Astrocyte (in vitro differentiated cells and primary cell): ENCODE results near the gene SEMA4B. TPM values are rescaled to one million over a fixed set of nuclear protein-coding genes. Genes with fewer than 3 reads are reported as not detected.
"Not testable (repeated sequence)": the region's sequence is repeated elsewhere in the genome, so short reads cannot be mapped to it uniquely, and the experiment has no call there.

Source experiments
- DNase-seq: peaks from one replicate; pipeline ENCODE4 v3.0.0-alpha.2; 2010; ENCODE audit warnings: low read depth
- FAIRE-seq: peaks from 2 replicates; lab custom pipeline; 2011; peaks lifted over from hg19 to GRCh38; lab: Jason Lieb, UNC
- H2AFZ ChIP-seq: 2 replicates; pipeline ENCODE4 v1.6.0; 2012; ENCODE audit warnings: low read depth, low read length, inconsistent platforms
- H3K27ac ChIP-seq: 2 replicates; pipeline ENCODE4 v1.5.1; 2011; ENCODE audit warnings: low read depth, low read length, inconsistent platforms
- H3K27me3 ChIP-seq: 2 replicates; pipeline ENCODE4 v1.6.0; 2011; ENCODE audit warnings: low read length, inconsistent platforms; ENCODE audit not compliant: insufficient read depth
- H3K36me3 ChIP-seq: 2 replicates; pipeline ENCODE4 v1.5.1; 2011; ENCODE audit warnings: low read length, inconsistent platforms; ENCODE audit not compliant: insufficient read depth
- H3K4me1 ChIP-seq: 2 replicates; pipeline ENCODE4 v1.5.1; 2011; ENCODE audit warnings: low read length, inconsistent platforms; ENCODE audit not compliant: insufficient read depth
- H3K4me2 ChIP-seq: 2 replicates; pipeline ENCODE4 v1.6.0; 2012; ENCODE audit warnings: low read length, inconsistent platforms
- H3K4me3 ChIP-seq: 2 replicates; pipeline ENCODE4 v1.5.1; 2011; ENCODE audit warnings: low read depth, mild to moderate bottlenecking, low read length, inconsistent platforms; ENCODE audit not compliant: insufficient read depth
- H3K79me2 ChIP-seq: 2 replicates; pipeline ENCODE4 v1.6.0; 2012; ENCODE audit warnings: mild to moderate bottlenecking, low read length, inconsistent platforms; ENCODE audit not compliant: insufficient read depth
- H3K9ac ChIP-seq: 2 replicates; pipeline ENCODE4 v1.6.0; 2012; ENCODE audit warnings: mild to moderate bottlenecking, low read length, inconsistent platforms
- H3K9me3 ChIP-seq: 2 replicates; pipeline ENCODE4 v1.5.1; 2012; ENCODE audit warnings: low read depth, mild to moderate bottlenecking, low read length, inconsistent platforms; ENCODE audit not compliant: insufficient read depth
- H4K20me1 ChIP-seq: 2 replicates; pipeline ENCODE4 v1.6.0; 2012; ENCODE audit warnings: low read length, inconsistent platforms; ENCODE audit not compliant: insufficient read depth
- H3K27ac Mint-ChIP-seq: one replicate; pipeline ENCODE4 v1.8.0; 2021; ENCODE audit warnings: mild to moderate bottlenecking, mixed read lengths; ENCODE audit not compliant: unreplicated experiment
- H3K27me3 Mint-ChIP-seq: one replicate; pipeline ENCODE4 v1.8.0; 2021; ENCODE audit warnings: low read depth, mixed read lengths; ENCODE audit not compliant: unreplicated experiment
- H3K36me3 Mint-ChIP-seq: one replicate; pipeline ENCODE4 v1.8.0; 2021; ENCODE audit warnings: low read depth, mixed read lengths; ENCODE audit not compliant: unreplicated experiment
- H3K4me1 Mint-ChIP-seq: one replicate; pipeline ENCODE4 v1.8.0; 2021; ENCODE audit warnings: low read depth, mixed read lengths; ENCODE audit not compliant: unreplicated experiment
- H3K4me3 Mint-ChIP-seq: one replicate; pipeline ENCODE4 v1.8.0; 2021; ENCODE audit warnings: mild to moderate bottlenecking, moderate library complexity, mixed read lengths; ENCODE audit not compliant: unreplicated experiment
- H3K9me3 Mint-ChIP-seq: one replicate; pipeline ENCODE4 v1.8.0; 2021; ENCODE audit warnings: mild to moderate bottlenecking, mixed read lengths; ENCODE audit not compliant: unreplicated experiment
- EZH2 ChIP-seq: IDR thresholded peaks from 2 replicates; pipeline ENCODE4 v1.6.1; 2012; ENCODE audit warnings: mild to moderate bottlenecking, low read length, inconsistent platforms; ENCODE audit not compliant: insufficient read depth
- total RNA-seq: library from RNA; stranded (reverse); gene quantifications from 2 replicates; pipeline ENCODE4 v1.2.1, GENCODE V29; 2021
- TF ChIP-seq, protein P1 (sequence below): IDR thresholded peaks from 2 replicates; pipeline ENCODE4 v1.5.1; 2011; ENCODE audit warnings: low read depth, mild to moderate bottlenecking, inconsistent platforms, low read length, moderate library complexity; ENCODE audit not compliant: insufficient read depth

Gene SEMA4B
- total RNA-seq, 1 donor from 2014 or later = 9.9 TPM

DNA sequence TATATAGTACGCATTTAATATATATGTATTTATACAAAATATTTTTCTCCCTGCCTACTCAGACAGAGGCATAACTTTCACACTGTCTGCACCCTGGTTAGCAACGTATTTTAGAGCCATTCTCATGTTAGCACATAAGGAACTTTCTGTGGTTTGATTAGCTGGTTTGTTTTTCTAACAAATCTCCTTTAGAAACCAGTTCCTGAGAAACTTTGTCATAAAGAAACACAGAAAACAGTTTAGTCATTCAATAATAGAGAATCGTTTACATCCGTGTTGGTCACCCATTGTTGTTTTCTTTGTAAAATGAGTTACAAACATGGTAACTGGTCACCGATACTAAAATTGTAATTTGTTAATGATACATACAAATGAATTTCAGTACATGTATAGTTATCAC is 58.4 kb downstream of the SEMA4B start:
- Histone ChIP-seq H3K79me2 (peaks cover under 1% of the 10 kb centered on the region), H3K36me3 (no peaks in the 10 kb centered on the region), H2AFZ (no peak overlapping the region), H3K4me3 (no peak overlapping the region), H4K20me1 (no peaks in the 10 kb centered on the region), H3K4me2 (no peak overlapping the region), H3K9me3 (no peaks in the 10 kb centered on the region), H3K27me3 (no peaks in the 10 kb centered on the region), H3K9ac (no peak overlapping the region), H3K4me1 (peaks cover 9% of the 10 kb centered on the region), H3K27ac (no peak overlapping the region)
- peaks cover 2% of the 10 kb centered on the region for H3K36me3 Mint-ChIP-seq
- no peak overlapping the region for H3K4me3 Mint-ChIP-seq
- DNase-seq (no peak), FAIRE-seq (no peak)
- H3K9me3 Mint-ChIP-seq = no peaks in the 10 kb centered on the region
- TF ChIP-seq, protein P1, sequence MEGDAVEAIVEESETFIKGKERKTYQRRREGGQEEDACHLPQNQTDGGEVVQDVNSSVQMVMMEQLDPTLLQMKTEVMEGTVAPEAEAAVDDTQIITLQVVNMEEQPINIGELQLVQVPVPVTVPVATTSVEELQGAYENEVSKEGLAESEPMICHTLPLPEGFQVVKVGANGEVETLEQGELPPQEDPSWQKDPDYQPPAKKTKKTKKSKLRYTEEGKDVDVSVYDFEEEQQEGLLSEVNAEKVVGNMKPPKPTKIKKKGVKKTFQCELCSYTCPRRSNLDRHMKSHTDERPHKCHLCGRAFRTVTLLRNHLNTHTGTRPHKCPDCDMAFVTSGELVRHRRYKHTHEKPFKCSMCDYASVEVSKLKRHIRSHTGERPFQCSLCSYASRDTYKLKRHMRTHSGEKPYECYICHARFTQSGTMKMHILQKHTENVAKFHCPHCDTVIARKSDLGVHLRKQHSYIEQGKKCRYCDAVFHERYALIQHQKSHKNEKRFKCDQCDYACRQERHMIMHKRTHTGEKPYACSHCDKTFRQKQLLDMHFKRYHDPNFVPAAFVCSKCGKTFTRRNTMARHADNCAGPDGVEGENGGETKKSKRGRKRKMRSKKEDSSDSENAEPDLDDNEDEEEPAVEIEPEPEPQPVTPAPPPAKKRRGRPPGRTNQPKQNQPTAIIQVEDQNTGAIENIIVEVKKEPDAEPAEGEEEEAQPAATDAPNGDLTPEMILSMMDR = no peak
- TF ChIP-seq EZH2 = no peak
- H3K27ac Mint-ChIP-seq = no peak overlapping the region
- peaks cover 20% of the 10 kb centered on the region for H3K27me3 Mint-ChIP-seq
- peaks cover 5% of the 10 kb centered on the region for H3K4me1 Mint-ChIP-seq

DNA sequence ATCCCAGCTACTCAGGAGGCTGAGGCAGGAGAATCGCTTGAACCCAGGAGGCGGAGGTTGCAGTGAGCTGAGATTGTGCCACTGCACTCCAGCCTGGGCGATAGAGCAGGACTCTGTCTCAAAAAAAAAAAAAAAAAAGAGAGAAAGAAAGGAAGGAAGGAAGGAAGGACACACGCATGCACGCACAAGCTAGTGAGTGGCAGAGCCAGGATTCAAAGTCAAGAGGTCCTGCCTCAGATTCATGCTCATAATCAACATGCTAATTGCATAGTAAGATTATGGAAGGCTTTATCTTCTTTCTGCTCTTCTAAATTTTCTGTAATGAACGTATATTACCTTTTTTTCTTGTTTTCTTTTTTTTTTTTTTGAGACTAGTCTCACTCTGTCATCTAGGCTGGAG is 59.6 kb downstream of the SEMA4B start:
- not testable (repeated sequence) for H3K4me3 ChIP-seq, H3K27me3 ChIP-seq, H2AFZ ChIP-seq, H3K79me2 ChIP-seq, H3K27ac ChIP-seq, DNase-seq, FAIRE-seq, H3K9ac ChIP-seq, H4K20me1 ChIP-seq, H3K36me3 Mint-ChIP-seq, H3K9me3 ChIP-seq, H3K27ac Mint-ChIP-seq, H3K4me1 Mint-ChIP-seq, H3K9me3 Mint-ChIP-seq, H3K4me2 ChIP-seq, H3K36me3 ChIP-seq, H3K4me3 Mint-ChIP-seq
- peaks cover 15% of the 10 kb centered on the region for H3K4me1 ChIP-seq
- H3K27me3 Mint-ChIP-seq = peaks cover 17% of the 10 kb centered on the region

DNA sequence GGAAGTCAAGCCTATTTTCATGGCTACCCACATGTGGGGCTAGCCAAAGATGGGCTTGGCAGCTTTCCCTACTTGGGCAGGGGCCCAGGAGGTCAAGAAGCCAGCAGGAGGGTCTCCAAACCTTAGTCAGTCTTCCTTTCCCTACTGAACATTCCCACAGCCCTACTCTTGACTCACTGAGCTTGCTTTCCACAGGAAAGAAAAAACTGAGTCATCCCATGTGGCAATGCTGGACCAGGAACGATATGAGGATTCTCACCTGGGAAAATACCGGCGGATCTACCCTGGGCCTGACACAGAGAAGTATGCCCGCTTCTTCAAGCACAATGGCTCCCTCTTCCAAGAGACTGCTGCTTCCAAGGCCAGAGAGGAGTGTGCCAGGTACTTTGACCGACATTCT is 60.7 kb downstream of the SEMA4B start:
- no peak overlapping the region for H3K27ac Mint-ChIP-seq

More for the DNA sequence above, 60.7 kb downstream of the SEMA4B start:
- FAIRE-seq (no peak), DNase-seq (peak; percentile 42)
- peaks cover 17% of the 10 kb centered on the region for H3K79me2 ChIP-seq
- TF ChIP-seq, protein P1 = no peak
- TF ChIP-seq EZH2 = no peak
- H3K27me3 ChIP-seq = no peaks in the 10 kb centered on the region
- no peaks in the 10 kb centered on the region for H3K9me3 ChIP-seq
- no peaks in the 10 kb centered on the region for H3K36me3 ChIP-seq
- H4K20me1 ChIP-seq = peaks cover 4% of the 10 kb centered on the region
- Mint-ChIP-seq H3K9me3 (no peaks in the 10 kb centered on the region), H3K4me1 (peaks cover 5% of the 10 kb centered on the region), H3K4me3 (no peak overlapping the region), H3K27me3 (peaks cover 12% of the 10 kb centered on the region), H3K36me3 (peaks cover 2% of the 10 kb centered on the region)
- H3K27ac ChIP-seq = no peak overlapping the region
- no peak overlapping the region for H3K4me3 ChIP-seq
- peak overlapping the region; percentile 4 for H3K4me2 ChIP-seq
- no peak overlapping the region for H3K9ac ChIP-seq
- H2AFZ ChIP-seq = no peak overlapping the region
- H3K4me1 ChIP-seq = peaks cover 18% of the 10 kb centered on the region
